ENCODE results near the gene TMED8.
A peak's percentile ranks its signal among the peaks of the same experiment; 100 is the strongest.
"Not testable (repeated sequence)": the region's sequence is repeated elsewhere in the genome, so short reads cannot be mapped to it uniquely, and the experiment has no call there.

Gene TMED8

GRCh38 chr14:77320238-77320935 lies 56.5 kb downstream of the TMED8 start, which contains the start of gene POMT2:
TSS of gene POMT2 (minus strand) at chr14:77320883. CDS start at chr14:77320681, 202 bp downstream.
- peak; percentile 92 to 94 for DNase-seq

- no peak for DNase-seq
Observed at GRCh38 chr14:77319422-77319821, 57.5 kb downstream of the TMED8 start.

DNA sequence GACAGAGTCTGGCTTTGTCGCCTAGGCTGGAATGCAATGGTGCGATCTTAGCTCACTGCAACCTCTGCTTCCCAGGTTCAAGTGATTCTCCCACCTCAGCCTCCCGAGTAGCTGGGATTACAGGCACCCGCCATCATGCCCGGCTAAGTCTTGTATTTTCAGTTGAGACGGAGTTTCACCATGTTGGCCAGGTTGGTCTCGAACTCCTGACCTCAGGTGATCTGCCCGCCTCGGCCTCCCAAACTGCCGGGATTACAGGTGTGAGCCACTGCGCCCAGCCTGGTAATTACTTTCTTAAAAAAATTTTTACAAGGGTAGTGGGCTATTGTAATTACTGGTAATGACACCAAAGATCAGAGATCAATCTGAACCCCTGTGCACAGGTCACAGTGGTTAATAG lies 58.1 kb downstream of the TMED8 start:
- not testable (repeated sequence) for DNase-seq

GRCh38 chr14:77318006-77318553 lies 58.8 kb downstream of the TMED8 start:
- DNase-seq = no peak

- DNase-seq = no peak
Observed at GRCh38 chr14:77316872-77317301, 60.0 kb downstream of the TMED8 start.

- DNase-seq = no peak
Observed at GRCh38 chr14:77316195-77316505, 60.7 kb downstream of the TMED8 start.

DNA sequence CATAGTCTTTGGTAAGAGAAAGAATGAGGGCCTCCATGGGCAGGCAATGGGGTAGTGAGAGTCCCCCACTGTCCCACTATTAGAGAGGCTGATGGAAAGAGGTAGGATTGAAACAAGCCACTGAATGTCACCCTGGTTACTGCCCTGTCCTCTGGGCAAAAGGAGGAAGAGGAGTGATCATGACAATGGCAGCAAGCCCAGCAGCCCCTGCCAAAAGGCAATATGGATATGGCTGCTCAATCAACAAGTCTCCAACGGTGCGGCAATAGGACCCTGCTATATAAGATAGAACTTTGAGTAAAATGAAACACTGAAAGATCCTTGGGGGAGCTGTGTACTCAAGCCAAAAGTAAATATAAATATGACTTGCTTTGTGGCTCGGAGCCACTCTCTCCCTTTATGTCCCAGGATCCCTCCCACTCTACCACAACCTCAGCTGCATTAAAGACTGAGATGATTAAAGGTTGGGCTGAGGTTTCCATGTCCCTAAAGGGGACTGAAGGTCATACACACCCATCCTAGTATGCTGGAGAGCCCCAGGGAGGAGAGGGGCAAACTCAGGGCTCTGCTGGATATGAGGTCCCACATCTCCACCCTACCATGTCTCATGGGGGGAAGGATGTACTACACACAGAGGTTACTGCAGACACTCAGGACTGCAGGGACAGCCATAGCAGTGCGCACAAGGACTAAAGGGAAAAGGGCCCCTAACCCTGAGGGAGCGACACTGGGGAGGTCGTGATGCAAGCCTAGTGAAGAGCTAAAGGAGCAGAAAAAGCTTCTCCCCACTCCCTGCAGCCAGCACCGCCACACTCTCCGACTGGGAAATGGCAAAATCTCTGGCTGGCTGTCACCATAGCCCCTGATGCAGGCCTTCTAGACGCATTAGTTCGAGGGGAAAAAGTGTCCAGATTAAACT lies 62.1 kb downstream of the TMED8 start:
- DNase-seq = no peak

GRCh38 chr14:77314043-77314442 lies 62.9 kb downstream of the TMED8 start:
- no peak for DNase-seq

GRCh38 chr14:77313371-77313770 lies 63.5 kb downstream of the TMED8 start:
- DNase-seq = no peak

DNA sequence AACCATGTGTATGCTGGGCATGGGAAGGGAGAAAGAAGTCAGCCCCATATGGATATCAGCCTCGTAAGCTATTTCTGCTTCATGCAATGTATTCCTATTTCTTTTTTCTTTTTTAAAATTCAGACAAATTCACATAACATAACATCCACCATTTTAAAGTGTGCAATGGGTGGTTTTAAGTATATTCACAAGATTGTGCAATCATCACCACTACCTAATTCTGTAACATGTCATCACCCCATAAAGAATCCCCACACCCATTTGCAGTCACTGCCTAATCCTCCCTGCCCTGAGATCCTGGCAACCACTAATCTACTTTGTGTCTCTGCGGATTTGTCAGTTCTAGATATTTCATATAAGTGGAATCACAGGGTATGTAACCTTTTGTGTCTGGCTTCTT lies 65.7 kb downstream of the TMED8 start:
- DNase-seq = no peak

DNA sequence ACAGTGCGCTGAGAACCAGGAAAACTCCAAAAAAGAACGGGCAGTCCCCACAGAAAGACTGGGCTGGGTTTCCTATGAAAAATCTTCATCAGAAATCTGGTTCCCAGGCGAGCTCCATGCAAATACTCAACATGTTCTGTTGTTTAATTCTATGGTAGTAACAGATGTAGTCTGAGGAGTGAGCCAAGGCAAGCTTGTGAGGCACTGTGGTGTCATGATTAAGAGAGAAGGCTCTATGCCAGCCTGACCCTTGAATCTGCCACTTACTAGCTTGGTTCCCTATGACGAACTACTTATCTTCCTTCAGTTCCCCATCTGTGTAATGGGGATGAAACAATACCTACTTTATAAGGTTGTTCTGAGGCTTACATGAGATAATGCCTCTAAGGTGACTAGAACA lies 66.9 kb downstream of the TMED8 start:
- DNase-seq = no peak

DNA sequence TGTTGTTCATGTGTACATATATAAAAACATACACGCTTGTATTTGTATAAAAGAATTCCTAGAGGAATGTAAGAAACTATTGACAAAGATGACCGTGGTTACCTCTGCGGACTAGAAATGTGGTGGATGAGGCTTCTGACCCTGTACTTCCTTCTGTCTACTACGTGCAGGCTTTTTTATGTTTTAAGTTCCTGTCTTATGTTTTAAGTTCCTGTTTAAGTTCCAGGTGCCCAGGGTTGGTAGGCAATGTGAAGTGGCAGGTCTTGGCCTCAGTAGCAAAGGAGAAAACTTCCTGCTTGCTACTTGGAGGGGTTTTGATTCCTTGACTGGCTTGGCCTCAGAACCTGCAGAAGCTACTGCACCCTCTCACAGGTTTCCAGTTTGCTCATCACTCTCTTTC lies 67.8 kb downstream of the TMED8 start:
- no peak for DNase-seq

GRCh38 chr14:77306851-77307496 lies 69.9 kb downstream of the TMED8 start:
- no peak for DNase-seq

DNA sequence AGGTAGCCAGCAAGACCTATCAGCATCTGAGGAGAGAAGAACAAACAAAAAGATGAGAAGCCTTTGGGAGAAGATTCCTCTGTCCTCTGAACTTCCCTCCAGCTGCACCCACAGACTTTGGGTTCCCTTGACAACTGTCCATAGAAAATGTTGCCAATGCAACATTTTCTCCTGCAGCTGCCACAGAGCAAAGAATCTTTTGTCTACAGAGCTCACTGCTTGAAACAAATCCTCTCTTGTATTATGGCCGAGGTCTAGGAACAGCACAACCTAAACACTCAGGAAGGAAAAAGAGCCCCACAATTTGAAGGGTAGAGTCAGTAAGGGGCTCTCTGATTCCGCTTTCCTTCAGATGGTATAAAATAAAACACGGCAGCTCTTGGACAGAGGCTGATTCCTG lies 70.5 kb downstream of the TMED8 start:
- no peak for DNase-seq

DNA sequence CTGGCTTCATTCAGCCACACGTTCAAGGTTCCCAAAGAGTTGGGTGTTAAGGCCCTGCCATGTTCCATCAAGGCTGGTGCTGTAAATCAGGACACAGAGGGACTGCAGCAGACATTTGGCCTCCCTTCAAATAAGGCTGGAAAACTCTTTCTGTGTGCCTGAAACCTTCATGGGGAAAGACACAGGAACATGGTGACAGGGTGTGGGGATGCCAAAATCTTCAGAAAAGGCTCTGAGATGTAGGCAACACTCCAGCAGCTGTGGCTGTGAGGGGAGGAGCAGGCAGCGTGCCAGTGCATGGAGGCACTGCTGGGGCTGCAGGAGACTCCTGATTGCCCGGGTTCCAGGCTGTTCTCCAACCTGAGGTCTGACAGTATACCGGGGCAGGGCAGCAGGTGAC lies 71.2 kb downstream of the TMED8 start:
- DNase-seq = no peak

GRCh38 chr14:77303417-77304156 lies 73.3 kb downstream of the TMED8 start:
- no peak for DNase-seq

DNA sequence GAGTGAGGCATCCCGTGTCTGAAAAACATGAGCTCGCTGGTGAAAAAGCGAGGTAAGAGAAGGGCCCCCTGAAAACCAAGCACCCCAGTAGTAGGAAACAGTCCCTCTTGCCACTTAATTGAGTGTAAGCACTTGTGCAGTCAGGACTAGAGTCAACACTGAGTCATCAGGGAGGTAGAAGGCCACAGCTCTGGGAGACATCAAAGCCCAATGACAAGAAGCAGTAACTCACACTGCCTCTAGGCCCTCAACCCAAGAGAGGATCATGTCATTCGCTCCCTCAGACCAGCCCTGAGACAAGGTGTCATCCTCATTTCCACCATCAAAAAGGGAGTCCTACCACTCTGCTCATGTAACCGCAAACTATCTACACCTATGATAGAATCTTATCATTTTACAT lies 74.0 kb downstream of the TMED8 start:
- no peak for DNase-seq

DNA sequence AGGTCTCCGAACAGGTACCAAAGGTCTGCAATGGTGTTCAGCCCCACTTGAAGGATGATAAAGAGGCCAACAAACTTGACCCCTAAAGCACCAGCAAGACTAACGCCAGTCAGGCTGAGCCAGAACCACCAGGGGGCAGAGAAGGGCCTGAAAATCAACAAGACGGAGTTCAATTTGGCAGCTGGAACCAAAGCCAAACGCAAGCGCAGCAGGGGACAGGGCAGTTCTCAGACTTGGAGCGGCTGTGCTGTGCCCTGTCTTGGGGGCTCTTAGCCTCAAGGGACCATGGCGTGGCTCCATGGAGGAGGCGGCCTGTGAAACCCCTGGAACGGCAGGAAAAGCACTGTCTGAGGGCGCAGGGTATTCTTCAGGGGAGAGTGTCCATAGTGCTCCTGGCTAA lies 75.8 kb downstream of the TMED8 start:
- DNase-seq = peak; percentile 47 to 54

GRCh38 chr14:77299771-77300170 lies 77.1 kb downstream of the TMED8 start:
- no peak for DNase-seq

DNA sequence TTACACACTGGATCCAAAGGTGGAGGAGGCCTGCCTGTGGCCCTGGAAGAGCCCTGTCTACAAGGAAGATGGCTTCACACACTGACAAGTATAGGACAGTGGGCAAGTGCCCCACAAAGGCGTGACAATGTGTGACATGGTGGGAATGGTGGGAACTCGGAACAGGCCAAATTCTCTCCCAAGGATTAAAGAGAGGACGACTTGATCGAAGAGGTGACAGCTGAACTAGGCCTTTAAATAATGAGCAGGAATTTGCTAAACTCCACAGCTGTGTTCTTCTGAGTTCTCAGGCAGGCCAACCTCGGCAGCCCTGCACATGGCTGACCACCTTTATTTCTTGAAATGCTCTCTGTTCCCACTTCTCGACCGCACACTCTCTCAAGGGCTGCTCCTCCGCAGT lies 80.0 kb downstream of the TMED8 start:
- DNase-seq = no peak

DNA sequence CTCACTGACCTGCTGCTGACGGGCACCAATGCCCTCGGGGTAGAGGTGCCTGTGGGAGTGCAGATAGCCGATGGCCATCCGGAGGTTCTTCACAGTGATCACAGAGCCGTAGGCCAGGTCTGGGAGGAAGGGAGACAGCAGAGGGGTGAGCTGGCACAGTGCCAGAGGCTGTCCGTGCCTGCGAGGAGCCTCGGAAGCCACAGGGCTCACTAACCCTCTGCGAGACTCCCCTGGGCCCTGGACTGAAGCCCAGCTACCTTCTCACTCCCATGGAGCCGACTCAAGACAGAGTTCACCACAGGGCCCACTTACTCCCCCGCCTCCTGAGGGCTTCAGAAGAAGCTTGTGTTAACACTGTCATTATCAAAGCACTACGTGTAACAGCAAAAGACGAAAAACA lies 80.7 kb downstream of the TMED8 start:
- no peak for DNase-seq

DNA sequence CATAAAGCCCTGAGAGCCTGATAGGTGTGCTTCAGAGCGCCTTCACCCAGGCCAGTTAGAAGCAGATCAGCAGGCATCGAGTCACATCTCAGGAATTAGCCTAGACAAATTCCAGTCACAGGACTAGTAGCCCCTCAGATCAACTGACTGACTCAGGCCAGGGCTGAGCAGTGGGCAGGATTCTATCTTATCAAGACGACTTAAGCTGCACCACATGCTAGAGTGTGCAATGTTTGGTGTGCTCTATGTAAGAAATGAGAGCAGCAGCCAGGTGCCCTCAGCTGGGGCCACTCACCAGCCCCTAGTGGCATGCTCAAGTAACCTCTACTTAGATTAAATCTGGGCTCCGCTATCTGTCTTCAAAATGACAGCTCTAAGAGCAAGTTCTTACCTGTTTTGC lies 86.2 kb downstream of the TMED8 start:
- no peak for DNase-seq

- no peak for DNase-seq
Observed at GRCh38 chr14:77286576-77286975, 90.3 kb downstream of the TMED8 start.

Measured in CD4-positive, alpha-beta T cell treated with Interferon alpha-2 for 1 hour (primary cell).